ENCODE data around the gene WDR27.
"Not testable (repeated sequence)": the region's sequence is repeated elsewhere in the genome, so short reads cannot be mapped to it uniquely, and the experiment has no call there.

The WDR27 gene

DNA sequence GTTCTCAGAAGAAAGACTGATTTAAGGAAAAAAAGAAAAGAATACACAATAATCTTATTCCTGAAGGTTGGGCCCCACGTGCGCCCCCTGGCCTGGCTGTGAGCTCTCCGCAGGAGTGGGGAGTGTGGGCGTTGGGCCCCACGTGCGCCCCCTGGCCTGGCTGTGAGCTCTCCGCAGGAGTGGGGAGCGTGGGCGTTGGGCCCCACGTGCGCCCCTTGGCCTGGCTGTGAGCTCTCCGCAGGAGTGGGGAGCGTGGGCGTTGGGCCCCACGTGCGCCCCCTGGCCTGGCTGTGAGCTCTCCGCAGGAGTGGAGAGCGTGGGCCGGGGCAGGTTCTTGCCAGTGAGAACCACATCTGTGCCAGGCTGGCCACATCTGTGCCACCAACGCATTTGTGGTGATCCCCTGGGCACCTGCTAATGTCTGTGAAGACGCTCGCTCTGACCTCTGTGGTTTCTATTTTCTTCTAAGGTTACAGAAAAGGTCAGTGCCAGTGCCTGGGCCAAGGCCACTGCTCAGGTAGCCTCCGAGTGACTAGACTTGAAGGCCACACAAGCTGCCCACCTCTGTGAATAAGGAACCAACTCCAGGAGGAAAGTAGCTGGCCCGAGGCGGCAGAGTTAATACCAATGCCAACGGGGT lies 41.0 kb downstream of the WDR27 start:
- no peak for DNase-seq

DNA sequence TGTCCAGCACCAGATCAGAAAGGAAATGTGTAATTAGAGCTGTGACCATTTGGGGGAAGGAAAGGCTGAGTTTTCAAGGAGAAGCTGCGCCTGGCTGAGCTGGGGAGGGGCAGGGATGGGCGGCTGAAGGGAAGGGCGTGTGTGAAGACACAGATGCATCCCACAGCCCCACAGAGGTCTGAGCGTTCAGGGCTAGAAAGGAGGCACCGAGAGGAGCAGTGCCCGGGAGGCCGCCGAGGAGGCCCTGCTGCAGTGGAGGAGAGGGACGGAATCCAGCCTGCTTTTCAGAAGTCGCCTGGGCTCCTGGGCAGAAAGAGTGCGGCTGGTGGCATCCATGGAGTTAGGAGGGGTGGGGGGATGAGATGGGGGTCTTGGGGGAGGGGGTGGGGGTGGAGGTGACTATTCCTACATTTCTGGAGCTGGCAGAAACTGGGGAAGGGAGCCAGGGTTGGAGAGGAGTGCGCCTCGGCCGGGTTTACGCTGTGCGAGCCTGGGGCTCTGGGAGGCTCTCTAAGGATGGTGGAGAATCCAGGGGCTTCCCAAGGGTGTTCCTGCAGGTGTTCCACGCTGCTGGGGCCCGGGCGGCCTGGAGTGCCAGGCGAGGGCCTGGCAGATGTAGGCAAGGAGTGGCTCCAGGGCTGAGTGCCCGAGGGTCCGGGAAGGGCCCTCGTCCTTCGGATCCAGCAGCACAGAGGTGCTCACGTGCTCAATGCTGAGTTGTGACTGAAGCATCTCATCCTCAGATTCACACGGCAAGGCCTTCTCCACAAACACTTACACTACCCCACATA lies 41.8 kb downstream of the WDR27 start:
- no peak for DNase-seq

GRCh38 chr6:169657284-169657610 lies 44.6 kb downstream of the WDR27 start:
- no peak for DNase-seq

- DNase-seq, result no peak
These were observed 45.1 kb downstream of the WDR27 start for GRCh38 chr6:169656546-169657283.

- DNase-seq, result no peak
These were observed 47.0 kb downstream of the WDR27 start for GRCh38 chr6:169654598-169655391.

GRCh38 chr6:169653691-169654090 lies 48.1 kb downstream of the WDR27 start:
- DNase-seq, result no peak

DNA sequence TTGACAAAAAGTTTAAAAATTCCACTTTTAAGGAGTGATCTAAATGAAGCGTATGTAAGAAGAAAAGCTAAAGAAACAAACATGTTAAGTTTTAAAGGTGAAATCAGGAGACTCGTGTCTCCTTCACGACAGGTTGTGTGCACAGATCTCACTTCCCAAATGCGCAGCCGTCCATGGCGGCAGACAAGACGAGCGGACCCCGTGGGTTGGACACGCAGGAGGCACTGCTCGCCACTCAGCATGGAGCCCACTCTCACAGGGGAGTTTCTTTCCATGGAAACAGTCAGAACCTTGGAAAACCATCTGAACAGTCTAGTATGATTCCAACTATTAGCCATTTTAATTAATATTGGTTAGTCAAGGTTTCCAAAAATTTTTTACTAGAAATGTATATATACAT lies 48.9 kb downstream of the WDR27 start:
- no peak for DNase-seq

GRCh38 chr6:169651498-169651897 lies 50.3 kb downstream of the WDR27 start:
- no peak for DNase-seq

- peak; percentile 20 for DNase-seq
These were observed 50.9 kb downstream of the WDR27 start for GRCh38 chr6:169650959-169651292.

DNA sequence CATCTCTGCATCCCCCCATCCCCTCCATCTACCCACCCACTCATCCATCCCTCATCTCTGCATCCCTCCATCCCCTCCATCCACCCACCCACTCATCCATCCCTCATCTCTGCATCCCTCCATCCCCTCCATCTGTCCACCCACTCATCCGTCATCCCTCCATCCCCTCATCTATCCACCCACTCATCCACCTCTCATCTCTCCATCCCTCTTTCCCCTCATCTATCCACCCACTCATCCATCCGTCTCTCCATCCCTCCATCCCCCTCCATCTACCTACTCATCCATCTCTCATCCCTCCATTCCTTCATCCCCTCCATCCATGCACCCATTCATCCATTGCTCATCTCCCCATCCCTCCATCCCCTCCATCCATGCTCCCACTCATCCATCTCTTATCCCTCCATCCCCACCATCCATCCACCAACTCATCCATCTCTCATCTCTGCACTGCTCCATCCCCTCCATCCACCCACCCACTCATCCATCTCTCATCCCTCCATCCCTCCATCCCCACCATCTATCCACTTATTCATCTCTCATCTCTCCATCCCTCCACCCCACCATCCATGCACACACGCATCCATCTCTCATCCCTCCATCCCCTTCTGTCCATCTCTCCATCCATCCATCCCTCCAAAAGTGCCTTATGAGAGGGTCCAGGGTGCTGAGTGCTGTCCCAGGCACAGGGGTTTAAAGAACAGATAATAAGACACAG lies 51.4 kb downstream of the WDR27 start:
- DNase-seq, result no peak

DNA sequence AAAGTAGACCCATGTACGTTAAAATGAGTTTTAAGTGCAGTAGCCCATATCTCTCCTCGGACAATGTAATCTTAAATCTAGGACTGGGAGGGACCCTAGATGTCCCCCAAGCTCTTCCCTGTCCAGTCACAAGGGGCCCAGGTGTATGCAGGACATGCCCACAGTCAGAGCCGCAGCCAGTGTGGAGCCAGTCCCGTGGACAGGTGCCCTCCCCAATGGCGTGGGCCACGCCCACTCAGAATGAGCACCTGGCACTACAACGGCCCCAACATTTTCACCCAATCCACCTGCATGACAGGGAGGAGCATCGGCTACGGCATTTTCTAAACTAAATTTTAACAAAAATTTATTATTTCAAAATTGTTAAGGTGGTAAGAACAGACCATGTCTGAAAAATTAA lies 53.2 kb downstream of the WDR27 start:
- DNase-seq, result no peak

DNA sequence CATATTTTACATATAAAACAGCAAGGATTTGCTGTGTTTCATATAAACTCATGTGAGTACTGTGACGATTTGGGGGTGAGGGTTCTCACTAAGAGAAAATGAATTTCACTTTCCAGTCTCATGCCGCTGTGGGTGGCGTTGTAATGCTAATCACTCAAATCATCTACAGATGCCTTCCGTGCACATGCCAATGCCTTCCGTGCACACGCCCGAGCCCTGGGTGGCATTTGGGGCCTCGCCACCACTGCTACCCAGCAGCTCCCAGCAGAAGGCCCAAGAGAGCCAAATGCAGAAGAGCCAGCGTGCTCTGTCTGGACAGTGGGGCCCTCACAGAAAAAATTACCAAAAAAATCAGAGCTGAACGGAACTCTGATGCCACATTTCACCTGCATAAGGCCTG lies 53.7 kb downstream of the WDR27 start:
- no peak for DNase-seq

GRCh38 chr6:169647637-169648036 lies 54.2 kb downstream of the WDR27 start:
- no peak for DNase-seq

DNA sequence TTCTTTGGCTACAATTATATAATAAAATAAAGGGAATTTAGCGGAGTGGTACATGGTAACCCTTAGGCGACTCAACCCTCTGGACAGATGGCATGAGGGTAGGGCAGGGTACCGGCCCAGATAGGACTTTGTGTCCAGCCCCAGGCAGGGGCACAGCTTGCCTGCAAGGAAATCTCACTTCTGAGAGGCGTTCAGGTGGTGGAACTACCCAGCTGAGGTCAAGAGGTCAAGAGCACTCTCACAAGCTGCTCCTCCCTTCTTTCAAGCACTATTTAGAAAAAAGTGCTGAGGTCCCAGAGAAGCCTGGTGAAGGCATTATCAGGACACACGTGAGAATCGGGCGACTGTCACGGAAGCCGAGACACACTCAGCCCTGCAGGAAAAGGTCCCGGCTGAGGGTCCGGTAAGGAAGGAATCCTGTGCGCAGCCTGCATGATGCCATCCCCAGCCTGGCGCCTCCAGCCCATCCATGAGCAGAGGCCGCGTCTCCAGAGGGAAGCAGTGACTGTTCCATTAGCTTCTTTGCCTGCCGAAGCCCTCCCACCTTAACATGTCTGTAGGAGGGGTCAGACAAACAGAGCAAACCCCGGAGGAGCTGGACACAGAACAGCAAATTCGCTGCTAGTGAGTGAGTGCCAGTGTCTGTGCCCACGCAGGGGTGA lies 54.8 kb downstream of the WDR27 start:
- no peak for DNase-seq

GRCh38 chr6:169645459-169645858 lies 56.4 kb downstream of the WDR27 start:
- not testable (repeated sequence) for DNase-seq

DNA sequence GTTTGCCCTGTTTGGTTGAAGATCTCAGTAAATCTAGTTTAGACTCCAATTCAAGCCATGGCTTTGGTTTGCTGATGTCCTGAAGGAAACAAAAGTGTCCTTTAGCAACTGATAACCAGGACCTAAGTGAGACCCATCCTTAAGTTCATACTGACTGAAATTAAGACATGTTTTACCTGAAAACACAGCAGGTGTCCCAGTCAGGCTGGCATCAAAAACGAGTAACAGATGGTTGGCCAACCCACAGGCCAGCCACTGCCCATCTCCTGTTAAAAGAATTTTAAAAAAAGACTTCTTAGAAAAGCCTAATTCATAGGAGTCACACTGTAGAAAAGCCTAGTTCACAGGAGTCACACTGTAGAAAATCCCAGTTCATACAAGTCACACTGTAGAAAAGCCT lies 58.3 kb downstream of the WDR27 start:
- no peak for DNase-seq

DNA sequence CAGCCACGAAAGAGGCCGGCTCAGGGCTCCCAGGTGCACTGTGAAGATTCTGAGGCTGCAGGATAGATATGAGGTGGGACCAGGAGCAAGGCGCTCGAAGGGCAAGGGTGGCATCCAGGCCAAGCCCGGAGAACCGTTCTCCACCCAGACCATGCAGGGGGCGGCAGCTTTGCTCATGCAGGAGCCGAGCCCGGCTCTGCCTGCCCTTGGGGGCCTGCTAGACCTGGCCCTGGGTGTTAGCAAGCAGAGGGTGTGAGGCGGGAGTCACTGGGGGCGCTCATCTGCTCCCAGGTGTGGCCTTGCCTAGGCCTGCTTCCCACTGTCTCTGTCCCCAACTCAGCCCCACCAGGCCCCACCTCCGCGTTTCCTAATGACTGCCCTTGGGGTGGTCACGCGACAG lies 59.4 kb downstream of the WDR27 start:
- no peak for DNase-seq

DNA sequence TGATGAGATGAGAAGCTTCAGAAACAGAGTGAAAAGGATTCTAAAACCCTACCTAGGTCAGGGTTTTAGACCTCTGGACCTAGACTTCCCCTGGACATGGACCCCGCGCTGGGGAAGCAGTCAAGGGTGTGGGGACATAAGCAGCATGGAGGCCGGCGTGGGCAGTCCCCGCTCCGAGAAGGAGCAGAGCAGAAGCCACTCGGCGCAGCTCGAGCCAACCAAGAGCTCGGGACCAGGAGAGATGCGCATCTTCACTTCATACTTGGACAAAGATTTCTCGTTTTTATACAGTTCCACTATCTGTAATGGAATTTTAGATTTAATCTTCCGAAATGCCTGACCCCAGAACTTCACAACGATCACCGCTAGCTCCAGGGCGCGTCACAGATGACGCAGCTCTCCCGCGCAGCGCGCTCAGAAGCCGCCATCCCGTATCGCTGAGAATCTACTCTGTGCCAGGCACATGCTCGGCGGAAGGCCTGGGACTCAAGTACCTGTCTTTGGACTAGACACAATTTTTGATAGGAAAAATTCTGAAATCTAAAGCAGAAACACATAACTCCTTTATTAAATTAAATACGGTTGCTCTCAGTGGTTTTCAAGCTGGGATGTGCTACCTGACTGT lies 60.3 kb downstream of the WDR27 start:
- no peak for DNase-seq

- no peak for DNase-seq
These were observed 60.8 kb downstream of the WDR27 start for GRCh38 chr6:169640983-169641382.

DNA sequence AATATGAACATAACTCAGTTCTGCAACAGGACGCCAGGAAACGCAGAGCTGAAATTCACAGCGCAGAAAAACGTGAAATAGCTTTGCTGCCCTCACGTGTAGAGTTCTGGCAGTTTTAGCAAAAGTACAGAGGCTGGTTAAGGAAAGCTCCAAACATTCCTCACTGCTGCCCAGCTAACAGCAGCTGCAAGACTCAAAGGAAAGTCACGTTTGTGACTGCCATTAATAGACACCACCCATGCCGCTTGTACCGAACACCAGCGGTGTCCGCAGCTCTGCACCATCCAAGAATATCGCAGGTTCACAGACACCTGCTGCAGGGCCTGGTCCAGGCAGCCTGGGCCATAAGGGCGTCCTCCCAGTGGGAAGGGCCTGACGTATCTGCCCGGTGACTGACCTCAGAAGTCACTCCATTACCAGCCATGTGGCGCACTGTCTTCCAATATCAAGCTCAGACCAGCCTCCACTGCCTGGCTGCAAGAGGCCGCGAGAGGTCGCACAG lies 61.4 kb downstream of the WDR27 start:
- DNase-seq, result no peak

DNA sequence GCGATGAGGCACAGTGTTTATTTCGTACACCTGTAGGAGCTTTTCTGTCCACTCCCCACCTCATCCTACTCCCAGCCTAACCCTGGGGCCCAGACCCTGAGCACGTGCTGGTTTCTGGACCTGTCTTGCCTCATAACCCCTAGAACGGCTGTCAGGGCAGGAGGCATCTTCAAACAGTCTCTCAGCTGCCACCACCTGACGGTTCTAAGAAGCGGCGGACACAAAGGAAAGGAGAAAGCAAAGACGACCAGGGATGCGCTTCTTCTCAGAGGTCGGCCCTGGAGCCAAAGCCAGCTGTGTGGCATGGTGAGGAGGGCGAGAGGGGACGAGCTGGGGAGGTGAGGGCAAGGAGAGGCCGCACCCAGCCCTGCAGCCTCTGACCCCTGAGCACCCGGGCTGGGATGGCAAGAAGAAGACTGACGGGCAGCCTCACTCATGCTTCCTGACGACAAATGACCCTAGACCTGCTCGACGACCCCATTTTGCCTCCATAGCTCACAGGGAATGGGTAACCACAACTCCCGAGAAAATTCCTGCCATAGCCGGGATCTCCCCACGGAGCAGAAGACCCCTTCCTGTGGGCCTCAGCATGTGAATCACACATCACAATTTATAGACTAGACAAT lies 62.1 kb downstream of the WDR27 start:
- no peak for DNase-seq
